ENCODE data around the gene ING5.

GRCh38 chr2:241660593-241661213 is 41.1 kb upstream of the ING5 start:
- no peak for TF ChIP-seq POLR2A (IDR thresholded peaks at IDR 0.05; ENCODE audit: extremely low read depth, insufficient read length)
- no peak for TF ChIP-seq CTCF (IDR thresholded peaks at IDR 0.05; ENCODE audit: low read depth, low read length)
- TF ChIP-seq MYC (IDR thresholded peaks at IDR 0.05; ENCODE audit: low read depth, low read length) = no peak
- TF ChIP-seq MAX (IDR thresholded peaks at IDR 0.05; ENCODE audit: low read depth, low read length) = no peak

Data from NB4 (cell line).